RWPE2 (cell line): Measurements from ENCODE around the gene MYMK.
A peak's percentile ranks its signal among the peaks of the same experiment; 100 is the strongest.

Source experiments
- ATAC-seq: fragments of 200-7000 bp; cut with Tn5 transposase; 3 replicates; pipeline ENCODE4 v1.9.1; 2021; ENCODE audit warnings: low read depth
- DNase-seq: peaks from one replicate; pipeline ENCODE4 v3.0.0-alpha.2; 2020; ENCODE audit warnings: low spot score
- H3K27ac ChIP-seq: fragments of 450-650 bp; 2 replicates; pipeline ENCODE4 v1.5.1; 2017; ENCODE audit warnings: mild to moderate bottlenecking; ENCODE audit not compliant: poor library complexity, severe bottlenecking
- H3K27me3 ChIP-seq: fragments of 250-450 bp; sonication (Bioruptor Pico); 2 replicates; pipeline ENCODE4 v1.5.1; 2021; ENCODE audit warnings: mild to moderate bottlenecking, moderate library complexity; ENCODE audit not compliant: insufficient read depth, poor library complexity, severe bottlenecking
- H3K36me3 ChIP-seq: fragments of 250-450 bp; sonication (Bioruptor Pico); 2 replicates; pipeline ENCODE4 v1.5.1; 2020; ENCODE audit warnings: low read depth, mild to moderate bottlenecking, moderate library complexity
- H3K4me1 ChIP-seq: fragments of 250-450 bp; sonication (Bioruptor Pico); 2 replicates; pipeline ENCODE4 v1.5.1; 2021; ENCODE audit warnings: mild to moderate bottlenecking, moderate library complexity; ENCODE audit not compliant: insufficient read depth, poor library complexity, severe bottlenecking
- H3K4me3 ChIP-seq: fragments of 250-450 bp; sonication (Bioruptor Pico); 2 replicates; pipeline ENCODE4 v1.5.1; 2021; ENCODE audit warnings: mild to moderate bottlenecking, moderate library complexity; ENCODE audit not compliant: severe bottlenecking
- H3K9me3 ChIP-seq: fragments of 250-450 bp; sonication (Bioruptor Pico); 2 replicates; pipeline ENCODE4 v1.5.1; 2021; ENCODE audit warnings: mild to moderate bottlenecking, moderate library complexity; ENCODE audit not compliant: severe bottlenecking
- CTCF ChIP-seq: fragments of 450-650 bp; IDR thresholded peaks from one replicate; pipeline ENCODE4 v1.5.1; 2017; ENCODE audit warnings: mild to moderate bottlenecking, moderate library complexity; ENCODE audit not compliant: poor library complexity, severe bottlenecking

The MYMK gene

DNA sequence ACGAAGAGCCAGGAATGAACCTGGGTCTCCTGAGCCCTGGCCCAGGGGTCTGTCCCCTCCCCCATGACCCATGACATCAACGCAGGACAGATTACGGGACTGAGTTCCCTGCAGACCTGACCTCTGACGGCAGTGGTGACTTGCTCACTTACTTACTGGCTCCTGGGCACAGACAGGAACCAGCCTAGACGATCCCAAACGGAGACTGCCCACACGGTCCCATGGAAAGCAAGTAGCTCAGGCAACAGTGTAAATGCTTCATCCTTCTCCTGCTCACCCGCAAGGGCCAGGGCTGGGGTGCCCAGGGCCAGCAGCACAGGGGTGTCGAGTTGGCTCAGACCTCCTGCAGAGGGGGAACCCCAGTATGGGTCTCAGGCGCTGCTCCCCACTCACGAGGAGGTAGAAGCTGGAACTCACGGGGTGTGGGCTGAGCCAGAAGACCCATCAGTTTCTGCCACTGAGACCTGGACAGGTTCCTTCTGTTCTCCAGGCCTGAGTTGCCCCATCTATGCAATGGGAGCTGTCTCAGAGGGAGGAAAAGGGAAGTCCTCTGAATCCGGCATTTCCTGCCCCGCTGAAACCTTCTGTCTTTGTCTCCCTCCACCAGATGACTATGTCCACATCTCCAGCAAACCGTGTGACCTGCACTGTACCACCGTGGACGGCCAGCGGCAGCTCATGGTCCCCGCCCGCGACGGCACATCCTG lies 15.4 kb upstream of the MYMK start:
- no peaks in the 10 kb centered on the region for H3K36me3 ChIP-seq
- no peaks in the 10 kb centered on the region for H3K9me3 ChIP-seq
- no peak for ATAC-seq
- no peak overlapping the region for H3K27ac ChIP-seq
- no peaks in the 10 kb centered on the region for H3K4me1 ChIP-seq
- no peak for TF ChIP-seq CTCF
- H3K4me3 ChIP-seq = no peak overlapping the region
- H3K27me3 ChIP-seq = peaks cover 6% of the 10 kb centered on the region
- DNase-seq = no peak

DNA sequence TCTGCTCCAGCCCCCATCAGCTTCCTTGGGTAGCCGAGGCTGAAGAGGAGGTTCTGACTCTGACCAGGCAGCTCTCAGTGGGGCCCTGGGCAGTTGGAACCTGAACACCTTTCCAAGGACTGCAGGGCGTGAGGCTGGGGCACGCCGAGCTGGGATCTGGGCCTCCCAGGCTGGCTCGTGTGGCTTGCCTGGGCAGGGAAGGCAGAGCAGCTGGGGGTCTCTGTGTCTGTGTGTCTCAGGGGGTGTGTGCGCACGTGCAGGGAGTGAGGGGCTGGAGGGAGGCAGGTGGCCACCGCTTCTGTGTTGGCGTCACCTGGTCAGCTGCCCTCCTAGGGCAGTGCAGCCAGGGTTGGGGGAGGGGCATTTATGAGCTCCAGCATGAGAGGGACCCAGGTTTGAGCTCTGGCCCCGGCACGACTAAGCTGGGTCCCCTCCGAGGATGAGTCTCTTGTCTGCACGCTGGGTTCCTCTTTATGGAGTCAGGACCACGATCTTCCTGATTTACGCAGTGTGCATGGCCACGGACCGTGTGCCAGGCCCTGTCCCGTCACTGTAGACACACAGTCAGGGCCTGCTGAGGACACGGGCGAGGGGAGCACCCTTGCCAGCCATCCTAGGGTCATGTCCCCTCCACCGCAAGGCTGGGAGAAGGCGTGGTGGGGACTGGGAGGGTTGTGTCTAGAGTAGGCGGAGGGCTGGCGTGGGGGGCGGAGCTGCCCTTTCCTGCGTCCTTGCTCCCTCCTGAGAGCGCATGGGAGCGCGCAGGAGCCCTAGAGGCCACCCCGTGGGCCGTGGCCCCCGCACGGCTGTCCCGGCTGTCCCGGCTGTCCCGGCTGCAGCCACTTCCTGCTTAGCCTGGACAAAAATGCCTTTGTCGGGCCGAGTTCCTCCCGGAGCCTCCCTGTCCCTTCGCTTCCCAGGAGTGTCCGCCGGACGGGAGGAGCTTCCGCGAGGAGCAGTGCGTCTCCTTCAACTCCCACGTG lies 14.4 kb upstream of the MYMK start:
- H3K4me3 ChIP-seq = no peak overlapping the region

GRCh38 chr9:133538176-133538575 lies 13.4 kb upstream of the MYMK start:
- TF ChIP-seq CTCF = no peak
- 0 out of 3 replicates have a peak, but pooled peaks have one; percentile 29 for ATAC-seq
- DNase-seq = no peak
- no peak overlapping the region for H3K27ac ChIP-seq
- H3K36me3 ChIP-seq = no peaks in the 10 kb centered on the region
- H3K4me3 ChIP-seq = no peak overlapping the region
- H3K9me3 ChIP-seq = no peaks in the 10 kb centered on the region
- H3K4me1 ChIP-seq = no peaks in the 10 kb centered on the region
- H3K27me3 ChIP-seq = peaks cover 25% of the 10 kb centered on the region

More for the DNA sequence above, 14.4 kb upstream of the MYMK start:
- Histone ChIP-seq H3K9me3 (no peaks in the 10 kb centered on the region), H3K4me1 (no peaks in the 10 kb centered on the region), H3K36me3 (no peaks in the 10 kb centered on the region), H3K27me3 (peaks cover 16% of the 10 kb centered on the region), H3K27ac (no peak overlapping the region)
- no peak for DNase-seq
- ATAC-seq = no peak
- no peak for TF ChIP-seq CTCF

GRCh38 chr9:133537257-133537656 lies 12.5 kb upstream of the MYMK start:
- TF ChIP-seq CTCF = no peak
- Histone ChIP-seq H3K27ac (no peak overlapping the region), H3K36me3 (no peaks in the 10 kb centered on the region), H3K4me3 (no peak overlapping the region), H3K4me1 (no peaks in the 10 kb centered on the region), H3K9me3 (no peaks in the 10 kb centered on the region), H3K27me3 (peaks cover 34% of the 10 kb centered on the region)
- DNase-seq = no peak
- ATAC-seq = no peak
